ENCODE data around the gene NIPBL.
A peak's percentile ranks its signal among the peaks of the same experiment; 100 is the strongest.
"Not testable (repeated sequence)": the region's sequence is repeated elsewhere in the genome, so short reads cannot be mapped to it uniquely, and the experiment has no call there.

Gene NIPBL

GRCh38 chr5:36901856-36902255, 25.3 kb downstream of the NIPBL start:
- DNase-seq: no peak

- DNase-seq: no peak
Observed at GRCh38 chr5:36902353-36902752, 25.8 kb downstream of the NIPBL start.

GRCh38 chr5:36904677-36905076, 28.1 kb downstream of the NIPBL start:
- no peak for DNase-seq

- no peak for DNase-seq
Observed at GRCh38 chr5:36908544-36909260, 32.1 kb downstream of the NIPBL start.

GRCh38 chr5:36915653-36916052, 39.1 kb downstream of the NIPBL start:
- no peak for DNase-seq

- DNase-seq: not testable (repeated sequence)
Observed at GRCh38 chr5:36916614-36917013, 40.0 kb downstream of the NIPBL start.

- DNase-seq: not testable (repeated sequence)
Observed at GRCh38 chr5:36917358-36917757, 40.8 kb downstream of the NIPBL start.

- no peak for DNase-seq
Observed at GRCh38 chr5:36919238-36919637, 42.7 kb downstream of the NIPBL start.

GRCh38 chr5:36919650-36920049, 43.1 kb downstream of the NIPBL start:
- no peak for DNase-seq

- DNase-seq: no peak
Observed at GRCh38 chr5:36928947-36929346, 52.4 kb downstream of the NIPBL start.

GRCh38 chr5:36929438-36929837, 52.9 kb downstream of the NIPBL start:
- DNase-seq: no peak

- DNase-seq: no peak
Observed at GRCh38 chr5:36932056-36932455, 55.5 kb downstream of the NIPBL start.

- no peak for DNase-seq
Observed at GRCh38 chr5:36932699-36933098, 56.1 kb downstream of the NIPBL start.

GRCh38 chr5:36934740-36935356, 58.3 kb downstream of the NIPBL start:
- DNase-seq: no peak

GRCh38 chr5:36935805-36936204, 59.2 kb downstream of the NIPBL start:
- DNase-seq: no peak

GRCh38 chr5:36936309-36936708, 59.7 kb downstream of the NIPBL start:
- DNase-seq: no peak

GRCh38 chr5:36938129-36938528, 61.6 kb downstream of the NIPBL start:
- DNase-seq: no peak

- no peak for DNase-seq
Observed at GRCh38 chr5:36939969-36940858, 63.6 kb downstream of the NIPBL start.

GRCh38 chr5:36943584-36943983, 67.0 kb downstream of the NIPBL start:
- no peak for DNase-seq

- no peak for DNase-seq
Observed at GRCh38 chr5:36944024-36944423, 67.5 kb downstream of the NIPBL start.

- peak in 1 of 56 donors; percentile 26 for DNase-seq
Observed at GRCh38 chr5:36944607-36945225, 68.1 kb downstream of the NIPBL start.

GRCh38 chr5:36945687-36946086, 69.1 kb downstream of the NIPBL start:
- DNase-seq: no peak

Measured in amygdala (tissue), 56 donors.